C4-2B (cell line): ENCODE results near the gene GPR63.
A peak's percentile ranks its signal among the peaks of the same experiment; 100 is the strongest.

Experiments used
- H3K27ac ChIP-seq: fragments of 450-650 bp; 2 replicates; pipeline ENCODE4 v1.5.1; 2017
- ZFX ChIP-seq: fragments of 450-650 bp; IDR thresholded peaks from 2 replicates; pipeline ENCODE4 v1.6.1; 2017
- TF ChIP-seq, protein P1 (sequence below): fragments of 450-650 bp; conservative IDR thresholded peaks from 2 replicates; pipeline ENCODE4 v1.5.1; 2017; ENCODE audit warnings: mild to moderate bottlenecking

The GPR63 gene

GRCh38 chr6:96849615-96850014, 12.3 kb upstream of the GPR63 start:
- TF ChIP-seq ZFX: no peak
- TF ChIP-seq, protein P1, sequence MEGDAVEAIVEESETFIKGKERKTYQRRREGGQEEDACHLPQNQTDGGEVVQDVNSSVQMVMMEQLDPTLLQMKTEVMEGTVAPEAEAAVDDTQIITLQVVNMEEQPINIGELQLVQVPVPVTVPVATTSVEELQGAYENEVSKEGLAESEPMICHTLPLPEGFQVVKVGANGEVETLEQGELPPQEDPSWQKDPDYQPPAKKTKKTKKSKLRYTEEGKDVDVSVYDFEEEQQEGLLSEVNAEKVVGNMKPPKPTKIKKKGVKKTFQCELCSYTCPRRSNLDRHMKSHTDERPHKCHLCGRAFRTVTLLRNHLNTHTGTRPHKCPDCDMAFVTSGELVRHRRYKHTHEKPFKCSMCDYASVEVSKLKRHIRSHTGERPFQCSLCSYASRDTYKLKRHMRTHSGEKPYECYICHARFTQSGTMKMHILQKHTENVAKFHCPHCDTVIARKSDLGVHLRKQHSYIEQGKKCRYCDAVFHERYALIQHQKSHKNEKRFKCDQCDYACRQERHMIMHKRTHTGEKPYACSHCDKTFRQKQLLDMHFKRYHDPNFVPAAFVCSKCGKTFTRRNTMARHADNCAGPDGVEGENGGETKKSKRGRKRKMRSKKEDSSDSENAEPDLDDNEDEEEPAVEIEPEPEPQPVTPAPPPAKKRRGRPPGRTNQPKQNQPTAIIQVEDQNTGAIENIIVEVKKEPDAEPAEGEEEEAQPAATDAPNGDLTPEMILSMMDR: no peak
- H3K27ac ChIP-seq: no peak overlapping the region

GRCh38 chr6:96844530-96844929, 7.3 kb upstream of the GPR63 start:
- no peak overlapping the region for H3K27ac ChIP-seq
- TF ChIP-seq, protein P1: no peak
- no peak for TF ChIP-seq ZFX

GRCh38 chr6:96841345-96841744, 4.1 kb upstream of the GPR63 start:
- H3K27ac ChIP-seq: no peak overlapping the region

DNA sequence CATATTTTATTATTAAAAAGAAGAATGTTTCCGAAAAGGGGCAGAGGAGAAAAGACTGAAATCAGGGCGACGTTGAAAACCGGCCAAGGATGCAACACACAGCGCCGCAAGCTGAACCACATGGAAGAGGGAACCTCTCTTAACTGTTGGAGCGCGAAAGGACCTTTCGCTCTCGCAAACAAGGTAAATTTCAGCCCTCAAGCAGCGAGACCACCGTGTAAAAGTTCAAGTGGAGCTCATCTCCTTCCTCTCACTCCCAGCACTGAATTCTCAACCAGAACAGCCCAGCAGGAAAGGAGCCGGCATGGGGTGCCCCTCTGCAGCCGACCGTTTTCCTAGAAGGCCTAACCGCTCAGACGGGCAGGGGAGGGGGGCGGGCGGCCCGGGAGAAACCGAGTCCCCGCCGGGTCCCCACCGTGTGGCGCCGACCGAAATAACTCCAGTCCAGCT, 621 bp downstream of the GPR63 start:
- peak overlapping the region; percentile 72 for H3K27ac ChIP-seq
- TF ChIP-seq, protein P1: no peak
- no peak; the same call in 1 of the 2 replicates for TF ChIP-seq ZFX

More at GRCh38 chr6:96841345-96841744, 4.1 kb upstream of the GPR63 start:
- no peak for TF ChIP-seq ZFX
- TF ChIP-seq, protein P1: no peak

GRCh38 chr6:96834070-96834469, 3.2 kb downstream of the GPR63 start:
- no peak for TF ChIP-seq ZFX
- TF ChIP-seq, protein P1: no peak
- no peak overlapping the region for H3K27ac ChIP-seq

- TF ChIP-seq ZFX: no peak
- TF ChIP-seq, protein P1: no peak
- H3K27ac ChIP-seq: no peak overlapping the region
Observed at GRCh38 chr6:96832780-96833179, 4.5 kb downstream of the GPR63 start.

- no peak overlapping the region for H3K27ac ChIP-seq
- TF ChIP-seq, protein P1: no peak
- TF ChIP-seq ZFX: no peak
Observed at GRCh38 chr6:96826865-96827264, 10.4 kb downstream of the GPR63 start.
